GM12865 (cell line): Measurements from ENCODE around the gene PRR14.
A peak's percentile ranks its signal among the peaks of the same experiment; 100 is the strongest.

Source experiments
- DNase-seq: peaks from one replicate; pipeline ENCODE4 v3.0.0; 2010; ENCODE audit warnings: low read depth
- H3K4me3 ChIP-seq: 2 replicates; pipeline ENCODE4 v1.5.1; 2011; ENCODE audit warnings: mild to moderate bottlenecking, low read depth, low read length, control low read depth
- CTCF ChIP-seq: IDR thresholded peaks from 2 replicates; pipeline ENCODE4 v1.5.1; 2011; ENCODE audit warnings: low read length, control low read depth, low read depth, inconsistent platforms; ENCODE audit not compliant: insufficient read depth; ENCODE audit errors: missing control alignments

Gene PRR14

GRCh38 chr16:30609002-30609925, 41.5 kb upstream of the PRR14 start:
- TF ChIP-seq CTCF: no peak
- peak overlapping the region; percentile 87 for H3K4me3 ChIP-seq
- DNase-seq: peak; percentile 56

GRCh38 chr16:30609926-30610839, 40.6 kb upstream of the PRR14 start, which contains the start of gene ZNF689:
Gene ZNF689 (minus strand): TSS chr16:30610389. CDS start chr16:30610041, 348 bp downstream.
- H3K4me3 ChIP-seq: peak within 1 kb of the TSS; percentile 87
- TF ChIP-seq CTCF: no peak
- peak; percentile 99 for DNase-seq

- DNase-seq: peak; percentile 80
- TF ChIP-seq CTCF: peak; percentile 87
- H3K4me3 ChIP-seq: no peak overlapping the region
Measured at GRCh38 chr16:30615358-30616091, 35.2 kb upstream of the PRR14 start.

GRCh38 chr16:30619202-30619601, 31.6 kb upstream of the PRR14 start:
- DNase-seq: no peak
- H3K4me3 ChIP-seq: no peak overlapping the region
- no peak for TF ChIP-seq CTCF

GRCh38 chr16:30619638-30620037, 31.1 kb upstream of the PRR14 start:
- TF ChIP-seq CTCF: no peak
- no peak overlapping the region for H3K4me3 ChIP-seq
- no peak for DNase-seq

GRCh38 chr16:30620169-30620568, 30.6 kb upstream of the PRR14 start:
- TF ChIP-seq CTCF: no peak
- no peak overlapping the region for H3K4me3 ChIP-seq
- no peak for DNase-seq
